GM18498 (cell line): ENCODE measurements around the gene DLG3.
"Not testable (repeated sequence)": the region's sequence is repeated elsewhere in the genome, so short reads cannot be mapped to it uniquely, and the experiment has no call there.

Experiments used
- ATAC-seq: cut with Tn5 transposase; IDR thresholded peaks from one replicate; pipeline ENCODE4 v1.9.1; 2021; ENCODE audit warnings: mild to moderate bottlenecking, moderate library complexity; ENCODE audit not compliant: unreplicated experiment

Gene DLG3

DNA sequence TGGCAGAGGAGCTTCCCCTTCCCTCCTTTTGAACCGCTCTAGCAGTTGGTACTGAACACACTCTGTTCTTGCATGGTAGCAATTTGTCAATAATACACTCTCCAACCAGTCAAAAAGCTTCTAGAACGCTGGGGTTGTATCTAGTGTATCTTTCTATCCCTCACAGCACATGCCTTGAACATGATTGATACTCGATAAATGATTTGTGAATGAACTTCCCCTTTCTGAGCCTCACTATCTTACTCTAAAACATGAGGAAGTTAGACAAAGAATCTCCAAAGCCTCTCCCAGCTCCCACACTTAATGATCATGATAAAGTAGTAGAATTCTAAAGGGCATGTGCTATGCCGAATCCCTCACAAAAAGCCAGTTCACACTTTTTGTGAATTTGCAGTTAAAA lies 64.4 kb downstream of the DLG3 start:
- ATAC-seq = no peak

- ATAC-seq = not testable (repeated sequence)
These were observed 70.6 kb downstream of the DLG3 start for GRCh38 chrX:70515270-70515669.

GRCh38 chrX:70515692-70516091 lies 71.1 kb downstream of the DLG3 start:
- not testable (repeated sequence) for ATAC-seq

GRCh38 chrX:70525733-70526132 lies 81.1 kb downstream of the DLG3 start:
- no peak for ATAC-seq

- ATAC-seq = no peak
These were observed 82.4 kb downstream of the DLG3 start for GRCh38 chrX:70527053-70527452.

- no peak for ATAC-seq
These were observed 83.1 kb downstream of the DLG3 start for GRCh38 chrX:70527610-70528345.

GRCh38 chrX:70535198-70535597 lies 90.6 kb downstream of the DLG3 start:
- ATAC-seq = no peak

DNA sequence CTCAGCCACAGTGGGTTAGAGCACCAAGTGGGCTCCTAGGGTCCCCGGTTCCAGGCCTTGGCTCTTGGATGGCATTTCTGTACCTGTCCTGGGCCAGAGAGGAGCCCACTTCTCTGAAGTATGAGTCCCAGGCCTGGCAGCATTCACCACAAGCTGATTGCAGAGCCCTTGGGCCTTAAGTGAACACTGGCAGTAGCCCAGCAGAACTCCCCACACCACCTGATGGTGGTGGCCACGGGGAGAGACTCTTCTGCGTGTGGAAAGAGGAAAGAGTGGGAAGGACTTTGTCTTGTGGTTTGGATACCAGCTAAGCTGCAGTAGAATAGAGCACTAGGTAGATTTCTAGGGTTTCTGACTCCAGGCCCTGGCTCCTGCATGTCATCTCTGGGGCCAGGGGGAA lies 104.8 kb downstream of the DLG3 start:
- no peak for ATAC-seq

- ATAC-seq = no peak
These were observed 107.6 kb downstream of the DLG3 start for GRCh38 chrX:70552130-70552704.

DNA sequence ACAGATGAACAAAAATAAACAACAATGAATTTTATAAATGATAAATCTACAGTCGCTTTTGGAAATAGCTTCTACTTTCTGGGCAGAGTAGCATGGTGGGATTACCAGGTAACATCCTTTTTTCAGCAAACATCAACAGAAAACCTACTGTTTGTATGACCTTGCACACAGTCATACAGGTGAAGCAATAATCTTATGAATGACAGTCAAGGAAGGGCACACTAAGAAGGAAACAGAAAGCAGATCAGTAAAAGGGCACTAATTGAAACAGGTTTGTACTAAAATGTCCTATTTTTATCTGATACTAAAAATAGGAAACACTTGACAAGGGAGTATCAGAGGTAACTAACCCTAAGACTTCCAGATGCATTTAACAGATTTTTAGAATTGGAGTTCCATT lies 108.9 kb downstream of the DLG3 start:
- no peak for ATAC-seq

DNA sequence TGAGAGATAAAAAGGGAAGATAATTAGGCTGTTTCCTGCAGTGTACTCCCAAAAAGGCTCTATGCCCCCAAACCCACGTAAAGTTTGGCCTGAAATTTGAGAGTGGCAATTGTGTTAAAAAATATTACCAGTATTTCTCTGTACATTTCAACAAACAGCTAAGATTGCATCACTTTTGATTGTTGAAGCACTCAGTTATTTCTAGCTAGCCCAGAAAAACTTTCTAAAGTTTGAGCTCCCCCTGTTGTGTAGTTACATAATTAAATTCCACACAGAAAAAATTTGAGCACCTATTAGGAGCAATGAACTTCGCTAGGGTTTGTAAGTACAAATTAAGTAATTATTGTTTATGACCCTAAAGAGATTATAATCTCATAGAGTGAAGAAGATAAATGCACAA lies 109.4 kb downstream of the DLG3 start:
- ATAC-seq = no peak

DNA sequence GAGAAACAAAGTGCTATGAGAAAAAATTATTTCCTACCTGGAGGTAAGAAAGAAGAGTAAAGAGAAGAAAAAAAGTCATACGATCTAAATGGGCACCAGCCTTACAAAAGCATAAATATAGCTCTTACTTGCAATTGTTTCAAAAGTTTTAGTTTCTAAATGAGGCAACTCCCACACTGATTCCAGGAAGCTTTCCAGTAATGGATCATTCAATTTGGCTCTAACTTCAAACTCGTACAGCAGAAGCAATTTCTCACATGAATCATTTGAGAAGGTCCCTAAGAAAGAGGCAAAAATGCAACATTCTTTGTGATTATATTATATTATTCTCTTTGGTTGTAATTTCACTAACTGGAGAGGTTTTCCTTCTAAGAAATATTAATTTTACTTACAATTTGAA lies 109.9 kb downstream of the DLG3 start:
- ATAC-seq = no peak

DNA sequence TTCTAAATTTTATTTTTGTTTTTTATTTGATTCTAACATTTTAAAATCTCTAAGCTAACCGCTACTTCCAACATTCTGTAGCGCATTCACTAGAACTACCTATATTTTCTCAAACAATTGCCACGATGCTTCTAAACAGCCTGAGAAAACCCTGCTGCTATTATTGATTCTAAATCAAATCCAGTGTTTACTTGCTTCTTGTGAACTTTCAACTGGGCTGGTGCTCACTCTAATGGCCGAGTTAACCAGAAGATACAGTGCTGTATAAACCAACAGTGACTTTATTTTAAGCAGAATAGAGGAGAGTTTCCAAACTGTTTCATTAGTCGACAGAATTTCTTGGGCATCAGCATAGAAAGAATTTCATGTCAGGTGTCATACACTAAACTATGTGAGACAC lies 110.3 kb downstream of the DLG3 start:
- ATAC-seq = no peak
